CD8-positive, alpha-beta memory T cell (primary cell): Measurements from ENCODE around the gene CFAP43. TPM values are rescaled to one million over a fixed set of nuclear protein-coding genes. Genes with fewer than 3 reads are reported as not detected.

Source experiments
- CTCF ChIA-PET: fragments of 350-600 bp; sonication (Branson Sonifier 250); formaldehyde crosslinking; loops from one replicate; lab custom pipeline; 2021; ENCODE audit warnings: antibody characterized with exemption; lab: Charles Lee
- POLR2A ChIA-PET: fragments of 350-600 bp; sonication (Branson Sonifier 250); formaldehyde crosslinking; loops from one replicate; lab custom pipeline; 2021; ENCODE audit warnings: antibody characterized with exemption; lab: Charles Lee
- DNase-seq, 5 donors: peaks; one replicate each; pipeline versions ENCODE4 v3.0.0 to v3.0.0-alpha.2; 2020 to 2022; ENCODE audit warnings: mixed read lengths in 1 of 5
- H3K27ac ChIP-seq: one replicate; pipeline ENCODE4 v1.7.0; 2013; ENCODE audit warnings: low read depth, mild to moderate bottlenecking, low read length, moderate library complexity
- H3K27me3 ChIP-seq: 2 replicates; pipeline ENCODE4 v1.7.0; 2013; ENCODE audit warnings: low read length, mild to moderate bottlenecking; ENCODE audit not compliant: insufficient read depth, poor library complexity, severe bottlenecking
- H3K36me3 ChIP-seq: 2 replicates; pipeline ENCODE4 v1.7.0; 2013; ENCODE audit warnings: mild to moderate bottlenecking, low read length, moderate library complexity; ENCODE audit not compliant: insufficient read depth
- H3K4me1 ChIP-seq: 2 replicates; pipeline ENCODE4 v1.7.0; 2013; ENCODE audit warnings: mild to moderate bottlenecking, low read length, moderate library complexity; ENCODE audit not compliant: insufficient read depth
- H3K4me3 ChIP-seq: 2 replicates; pipeline ENCODE4 v1.7.0; 2013; ENCODE audit warnings: mild to moderate bottlenecking, low read length
- H3K9me3 ChIP-seq: 2 replicates; pipeline ENCODE4 v1.7.0; 2013; ENCODE audit warnings: mild to moderate bottlenecking, low read length
- H3K27ac Mint-ChIP-seq, 8 donors: one replicate each; pipeline ENCODE4 v1.8.0; 2020 to 2021; ENCODE audit warnings: mixed read lengths in 8 of 8, mild to moderate bottlenecking in 6 of 8, inconsistent platforms in 3 of 8, moderate library complexity in 3 of 8
- H3K27me3 Mint-ChIP-seq, 2 donors: one replicate each; pipeline ENCODE4 v1.8.0; 2020 to 2021; ENCODE audit warnings: mixed read lengths in 2 of 2, mild to moderate bottlenecking in 1 of 2, moderate library complexity in 1 of 2
- H3K36me3 Mint-ChIP-seq, 3 donors: one replicate each; pipeline ENCODE4 v1.8.0; 2020 to 2021; ENCODE audit warnings: mixed read lengths in 3 of 3, inconsistent platforms in 1 of 3, mild to moderate bottlenecking in 1 of 3
- H3K4me1 Mint-ChIP-seq, 3 donors: one replicate each; pipeline ENCODE4 v1.8.0; 2020 to 2021; ENCODE audit warnings: mixed read lengths in 3 of 3, inconsistent platforms in 1 of 3, mild to moderate bottlenecking in 1 of 3
- H3K4me3 Mint-ChIP-seq, 7 donors: one replicate each; pipeline ENCODE4 v1.8.0; 2020 to 2021; ENCODE audit warnings: mixed read lengths in 7 of 7, mild to moderate bottlenecking in 6 of 7, moderate library complexity in 4 of 7, inconsistent platforms in 2 of 7
- H3K9me3 Mint-ChIP-seq, 5 donors: one replicate each; pipeline ENCODE4 v1.8.0; 2020 to 2022; ENCODE audit warnings: mixed read lengths in 5 of 5, mild to moderate bottlenecking in 3 of 5, moderate library complexity in 2 of 5, inconsistent platforms in 1 of 5
- polyA plus RNA-seq: library from polyadenylated mRNA; unstranded; fragments of 300-500 nt; fragmentation: Illumina TruSeq; gene quantifications from one replicate; pipeline ENCODE4 v1.2.3, GENCODE V29; 2021
- total RNA-seq, 2 experiments: library from RNA; stranded (reverse); gene quantifications; one replicate each; pipeline ENCODE4 v1.2.3, GENCODE V29; 2021

Gene CFAP43
- total and polyA plus RNA-seq, 3 experiments from 2014 or later = 0.07 TPM; not detected in 2

DNA sequence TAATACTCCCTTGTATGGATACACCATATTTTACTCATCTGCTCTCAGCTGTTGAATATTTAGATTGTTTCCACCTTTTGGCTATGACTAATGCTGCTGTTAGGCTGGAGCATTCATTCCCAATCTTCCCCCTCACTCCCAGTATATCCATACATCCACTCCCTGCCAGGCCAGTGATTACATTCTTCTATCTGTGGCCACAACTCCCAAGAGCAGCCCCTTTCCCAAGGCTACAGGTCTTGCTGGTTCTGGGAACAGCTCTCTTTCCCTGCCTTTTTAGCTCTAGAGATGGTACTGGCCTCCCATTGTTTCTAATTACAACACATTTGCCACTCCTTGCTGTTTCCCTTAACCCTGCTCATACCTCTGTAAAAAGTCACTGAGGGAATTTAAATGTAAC, 82.0 kb downstream of the CFAP43 start:
- ChIA-PET POLR2A (no interaction called here), CTCF (no interaction called here)
- Histone ChIP-seq H3K4me3 (no peak overlapping the region), H3K27me3 (no peaks in the 10 kb centered on the region), H3K36me3 (no peaks in the 10 kb centered on the region), H3K27ac (no peak overlapping the region), H3K9me3 (peaks cover 6% of the 10 kb centered on the region), H3K4me1 (no peaks in the 10 kb centered on the region)
- DNase-seq = no peak
- no peak overlapping the region for H3K27ac Mint-ChIP-seq
- H3K4me1 Mint-ChIP-seq = no peaks in the 10 kb centered on the region
- peaks cover 0 to 25% (median 1%) of the 10 kb centered on the region in 3 donors for H3K36me3 Mint-ChIP-seq
- peaks cover 27 to 69% of the 10 kb centered on the region in 2 donors for H3K27me3 Mint-ChIP-seq
- peaks cover 13 to 19% (median 17%) of the 10 kb centered on the region in 5 donors for H3K9me3 Mint-ChIP-seq
- H3K4me3 Mint-ChIP-seq = no peak overlapping the region

DNA sequence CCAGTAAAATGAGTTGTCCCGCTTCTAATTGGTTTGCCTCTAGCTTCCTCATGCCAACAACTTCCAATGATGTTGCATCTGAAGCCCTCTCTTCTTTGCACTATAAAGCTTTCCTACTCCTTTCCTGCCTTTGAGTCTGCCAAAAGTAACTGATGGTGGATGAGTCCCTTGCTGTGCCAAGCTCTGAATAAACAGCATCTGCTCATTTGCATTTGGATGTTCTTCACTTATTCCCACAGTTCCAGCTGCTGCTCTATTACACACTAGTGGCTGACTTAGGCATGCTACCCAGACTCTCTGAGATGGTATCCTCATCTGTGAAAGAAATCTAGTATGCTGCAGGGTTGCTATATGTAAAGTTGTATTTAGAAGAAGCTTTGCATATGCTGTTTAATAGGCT, 85.3 kb downstream of the CFAP43 start:
- no peak overlapping the region for H3K4me3 Mint-ChIP-seq
- H3K27me3 ChIP-seq = peaks cover 4% of the 10 kb centered on the region
- no peaks in the 10 kb centered on the region for H3K4me1 ChIP-seq
- H3K9me3 ChIP-seq = peaks cover 5% of the 10 kb centered on the region
- peaks cover 13 to 59% of the 10 kb centered on the region in 2 donors for H3K27me3 Mint-ChIP-seq
- POLR2A ChIA-PET = no interaction called here
- H3K27ac ChIP-seq = no peak overlapping the region
- no peak overlapping the region for H3K4me3 ChIP-seq
- H3K9me3 Mint-ChIP-seq = peaks cover 5 to 11% (median 8%) of the 10 kb centered on the region in 5 donors
- no peaks in the 10 kb centered on the region for H3K4me1 Mint-ChIP-seq
- peaks cover 0 to 8% (median 0%) of the 10 kb centered on the region in 3 donors for H3K36me3 Mint-ChIP-seq
- CTCF ChIA-PET = interaction anchor here (1.1 to 1.5 kb wide), 2 partner anchors 25 to 444 kb away, joined by 3 read pairs; partner anchors contain the start of gene SFR1
- H3K27ac Mint-ChIP-seq = no peak overlapping the region
- no peaks in the 10 kb centered on the region for H3K36me3 ChIP-seq
- DNase-seq = no peak

DNA sequence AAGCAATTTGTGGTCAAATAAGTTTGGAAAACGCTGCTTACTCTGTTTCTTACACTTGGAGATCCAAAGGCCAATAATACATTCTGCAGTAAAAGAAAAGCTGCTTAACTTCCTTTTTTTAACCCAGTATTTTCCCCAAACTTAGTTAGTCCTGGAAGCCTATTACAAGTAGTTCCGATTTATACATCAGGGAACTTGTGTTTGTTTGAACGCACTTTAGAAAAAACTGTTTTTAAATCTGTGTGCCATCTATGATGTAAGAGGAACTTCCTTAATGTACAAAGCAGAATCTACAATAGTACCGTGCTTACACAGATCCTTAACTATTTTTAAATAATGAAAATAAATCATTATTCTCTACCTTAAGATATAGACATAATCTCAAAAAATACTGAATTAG, 87.2 kb downstream of the CFAP43 start:
- no peaks in the 10 kb centered on the region for H3K4me1 Mint-ChIP-seq
- Histone ChIP-seq H3K4me3 (no peak overlapping the region), H3K27ac (no peak overlapping the region), H3K9me3 (no peaks in the 10 kb centered on the region), H3K36me3 (no peaks in the 10 kb centered on the region), H3K4me1 (no peaks in the 10 kb centered on the region), H3K27me3 (peaks cover 4% of the 10 kb centered on the region)
- POLR2A ChIA-PET = no interaction called here
- H3K36me3 Mint-ChIP-seq = no peaks in the 10 kb centered on the region
- CTCF ChIA-PET = no interaction called here
- DNase-seq = no peak
- no peak overlapping the region for H3K27ac Mint-ChIP-seq
- no peak overlapping the region for H3K4me3 Mint-ChIP-seq
- H3K27me3 Mint-ChIP-seq = peaks cover 8 to 49% of the 10 kb centered on the region in 2 donors
- H3K9me3 Mint-ChIP-seq = no peaks in the 10 kb centered on the region

DNA sequence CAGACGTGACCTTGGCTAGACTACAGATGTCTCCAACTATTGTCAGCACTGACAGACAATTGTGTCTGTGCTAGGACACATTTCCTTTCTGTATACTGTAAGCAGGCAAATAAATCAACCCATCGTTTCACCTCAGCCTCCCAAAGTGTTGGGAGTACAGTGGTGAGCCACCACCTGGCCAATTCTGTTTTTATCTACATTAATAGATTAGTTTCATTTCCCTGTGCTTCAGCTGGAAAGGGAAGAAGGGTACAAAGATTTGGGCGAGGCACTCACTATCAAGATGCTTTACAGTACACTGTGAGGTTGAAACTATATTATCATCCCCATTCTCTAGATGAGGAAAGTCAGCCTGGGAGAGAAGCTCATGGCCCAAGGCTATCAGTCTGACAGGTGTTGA, 88.3 kb downstream of the CFAP43 start:
- H3K27ac Mint-ChIP-seq = no peak overlapping the region
- H3K27me3 ChIP-seq = peaks cover 4% of the 10 kb centered on the region
- H3K4me1 ChIP-seq = no peaks in the 10 kb centered on the region
- H3K4me3 ChIP-seq = no peak overlapping the region
- no peaks in the 10 kb centered on the region for H3K9me3 ChIP-seq
- no peak overlapping the region for H3K4me3 Mint-ChIP-seq
- ChIA-PET CTCF (no interaction called here), POLR2A (no interaction called here)
- peaks cover 7 to 42% of the 10 kb centered on the region in 2 donors for H3K27me3 Mint-ChIP-seq
- no peaks in the 10 kb centered on the region for H3K9me3 Mint-ChIP-seq
- no peak for DNase-seq
- no peaks in the 10 kb centered on the region for H3K36me3 ChIP-seq
- no peak overlapping the region for H3K27ac ChIP-seq
- H3K4me1 Mint-ChIP-seq = no peaks in the 10 kb centered on the region
- H3K36me3 Mint-ChIP-seq = no peaks in the 10 kb centered on the region

DNA sequence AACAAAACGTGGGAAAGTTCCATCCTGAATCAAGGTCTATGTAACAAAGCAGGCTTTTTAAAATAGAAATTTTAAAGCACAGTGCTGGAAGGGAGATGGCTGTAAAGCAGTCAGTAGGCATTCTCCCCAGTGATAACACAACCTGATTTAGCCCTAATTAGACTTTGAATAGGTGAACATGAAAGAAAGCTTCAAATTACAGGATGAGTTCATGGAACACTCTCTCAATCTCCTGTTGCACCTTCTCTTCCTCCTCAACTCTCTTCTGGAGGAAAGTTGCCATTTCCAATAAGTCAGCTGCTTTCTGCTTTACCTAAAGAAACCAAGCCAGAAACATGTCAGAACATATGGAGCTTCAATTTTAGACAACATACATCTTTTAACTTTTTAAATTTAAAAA, 90.1 kb downstream of the CFAP43 start:
- H3K27ac ChIP-seq = no peak overlapping the region

DNA sequence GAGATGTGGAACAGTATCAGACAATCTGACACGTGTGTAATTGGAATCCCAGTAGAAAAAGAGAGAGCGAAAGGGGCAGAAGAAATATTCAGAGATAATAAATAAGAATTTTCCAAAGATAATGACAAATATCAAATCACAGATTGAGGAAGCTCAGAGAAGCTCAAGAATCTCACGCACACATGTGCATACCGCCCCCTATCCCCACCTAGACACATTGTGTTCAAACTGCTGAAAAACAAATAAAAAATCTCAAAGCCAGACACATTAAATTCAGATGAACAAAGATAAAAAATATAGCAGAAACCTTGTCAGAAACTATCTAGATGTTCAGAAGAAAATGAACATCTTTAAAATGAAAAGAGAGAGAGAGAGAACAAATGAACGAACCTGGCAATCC, 92.9 kb downstream of the CFAP43 start:
- Mint-ChIP-seq H3K36me3 (no peaks in the 10 kb centered on the region), H3K27me3 (peaks cover 15 to 39% of the 10 kb centered on the region in 2 donors), H3K4me1 (no peaks in the 10 kb centered on the region), H3K4me3 (no peak overlapping the region), H3K27ac (peak overlapping the region in 1 of 8 donors; percentile 1), H3K9me3 (no peaks in the 10 kb centered on the region)
- no peaks in the 10 kb centered on the region for H3K9me3 ChIP-seq
- no peaks in the 10 kb centered on the region for H3K4me1 ChIP-seq
- H3K27ac ChIP-seq = no peak overlapping the region
- H3K27me3 ChIP-seq = peaks cover 4% of the 10 kb centered on the region
- no peaks in the 10 kb centered on the region for H3K36me3 ChIP-seq
- H3K4me3 ChIP-seq = no peak overlapping the region
- ChIA-PET CTCF (interaction anchor here (0.7 to 1.5 kb wide), 2 partner anchors 12 to 15 kb away, joined by 3 to 4 read pairs; no protein-coding TSS in a partner anchor), POLR2A (no interaction called here)
- no peak for DNase-seq

More for the DNA sequence above, 90.1 kb downstream of the CFAP43 start:
- Mint-ChIP-seq H3K4me1 (no peaks in the 10 kb centered on the region), H3K9me3 (no peaks in the 10 kb centered on the region), H3K27ac (no peak overlapping the region), H3K27me3 (peaks cover 7 to 34% of the 10 kb centered on the region in 2 donors), H3K36me3 (no peaks in the 10 kb centered on the region), H3K4me3 (no peak overlapping the region)
- Histone ChIP-seq H3K9me3 (no peaks in the 10 kb centered on the region), H3K4me3 (no peak overlapping the region), H3K4me1 (no peaks in the 10 kb centered on the region), H3K36me3 (no peaks in the 10 kb centered on the region), H3K27me3 (peaks cover 4% of the 10 kb centered on the region)
- ChIA-PET CTCF (no interaction called here), POLR2A (no interaction called here)
- no peak for DNase-seq

DNA sequence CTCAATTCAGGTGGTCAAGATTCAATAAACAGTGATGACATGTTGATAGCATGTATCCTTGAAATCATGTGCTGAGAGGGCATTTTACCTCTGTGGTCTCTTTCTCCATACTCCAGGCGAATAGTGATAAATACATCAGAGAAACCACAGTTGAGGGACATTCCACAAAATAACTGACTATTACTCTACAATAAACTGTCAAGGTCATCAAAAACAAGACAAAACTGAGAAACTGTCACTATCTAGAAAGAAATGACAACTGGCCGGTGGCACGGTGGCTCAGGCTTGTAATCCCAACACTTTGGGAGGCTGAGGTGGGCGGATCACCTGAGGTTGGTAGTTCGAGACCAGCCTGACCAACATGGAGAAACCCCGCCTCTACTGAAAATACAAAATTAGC, 94.0 kb downstream of the CFAP43 start:
- H3K4me1 Mint-ChIP-seq = no peaks in the 10 kb centered on the region
- H3K4me3 ChIP-seq = no peak overlapping the region
- H3K27ac ChIP-seq = no peak overlapping the region
- H3K9me3 Mint-ChIP-seq = no peaks in the 10 kb centered on the region
- ChIA-PET POLR2A (no interaction called here), CTCF (no interaction called here)
- peaks cover 6% of the 10 kb centered on the region for H3K27me3 ChIP-seq
- DNase-seq = no peak
- no peaks in the 10 kb centered on the region for H3K36me3 Mint-ChIP-seq
- no peak overlapping the region for H3K27ac Mint-ChIP-seq
- H3K4me1 ChIP-seq = no peaks in the 10 kb centered on the region
- no peaks in the 10 kb centered on the region for H3K36me3 ChIP-seq
- H3K27me3 Mint-ChIP-seq = peaks cover 13 to 39% of the 10 kb centered on the region in 2 donors
- no peak overlapping the region for H3K4me3 Mint-ChIP-seq
- no peaks in the 10 kb centered on the region for H3K9me3 ChIP-seq

DNA sequence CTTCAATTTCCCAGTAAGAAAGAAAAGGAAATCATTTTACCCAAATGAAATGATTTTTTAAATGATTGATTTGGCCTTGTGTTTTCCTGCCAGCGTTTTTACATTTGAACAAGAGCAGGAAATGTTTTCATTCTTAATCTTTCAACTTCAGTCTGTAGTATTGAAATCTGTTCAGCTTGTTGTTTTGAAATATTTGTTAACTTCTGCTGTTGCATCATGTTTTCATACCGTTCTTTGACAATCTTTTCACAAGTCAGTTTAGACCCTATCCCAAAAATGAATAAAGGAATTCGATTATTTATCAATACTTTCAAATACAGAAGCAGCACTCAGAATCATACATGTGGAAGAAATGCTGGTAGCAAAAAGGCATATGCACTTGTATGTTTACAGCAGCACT, 102.1 kb downstream of the CFAP43 start:
- H3K27me3 ChIP-seq = peaks cover 6% of the 10 kb centered on the region
- H3K27ac ChIP-seq = no peak overlapping the region
- no peak overlapping the region for H3K27ac Mint-ChIP-seq
- peaks cover 0 to 18% (median 6%) of the 10 kb centered on the region in 3 donors for H3K36me3 Mint-ChIP-seq
- H3K9me3 ChIP-seq = no peaks in the 10 kb centered on the region
- CTCF ChIA-PET = no interaction called here
- no peak overlapping the region for H3K4me3 Mint-ChIP-seq
- no peak for DNase-seq
- no peaks in the 10 kb centered on the region for H3K36me3 ChIP-seq
- H3K4me1 Mint-ChIP-seq = no peaks in the 10 kb centered on the region
- H3K4me1 ChIP-seq = no peaks in the 10 kb centered on the region
- H3K9me3 Mint-ChIP-seq = no peaks in the 10 kb centered on the region
- POLR2A ChIA-PET = no interaction called here
- peaks cover 9 to 23% of the 10 kb centered on the region in 2 donors for H3K27me3 Mint-ChIP-seq
- no peak overlapping the region for H3K4me3 ChIP-seq
